Neutrophil (primary cell): Measurements from ENCODE around the gene SGCA.

ENCODE experiments used
- H3K27ac ChIP-seq: fragments of 200-600 bp; sonication (generic); 2 replicates; pipeline ENCODE4 v1.5.1; 2016; ENCODE audit warnings: mild to moderate bottlenecking, moderate library complexity
- H3K27me3 ChIP-seq: fragments of 200-600 bp; sonication (generic); 2 replicates; pipeline ENCODE4 v1.6.0; 2016; ENCODE audit warnings: mild to moderate bottlenecking
- H3K36me3 ChIP-seq: fragments of 200-600 bp; sonication (generic); 2 replicates; pipeline ENCODE4 v1.5.1; 2017
- H3K4me1 ChIP-seq, 2 experiments: fragments of 200-600 bp in 1 of 2; sonication (generic) in 1 of 2; 1 replicate in 1 of 2; 2 replicates in 1 of 2; pipeline versions ENCODE4 v1.5.1 to v1.6.1; 2013 to 2016; ENCODE audit warnings: low read depth in 1 of 2, low read length in 1 of 2, mild to moderate bottlenecking in 1 of 2, moderate library complexity in 1 of 2; ENCODE audit not compliant: control insufficient read depth in 1 of 2, insufficient read depth in 1 of 2
- H3K4me3 ChIP-seq, 2 experiments: fragments of 200-600 bp in 1 of 2; sonication (generic) in 1 of 2; 1 replicate in 1 of 2; 2 replicates in 1 of 2; pipeline ENCODE4 v1.5.1; 2013 to 2016; ENCODE audit warnings: low read depth in 1 of 2, low read length in 1 of 2, mild to moderate bottlenecking in 1 of 2, moderate library complexity in 1 of 2
- H3K9me3 ChIP-seq: fragments of 200-600 bp; sonication (generic); 2 replicates; pipeline ENCODE4 v1.5.1; 2016
- CTCF ChIP-seq: fragments of 200-600 bp; sonication (generic); IDR thresholded peaks from 2 replicates; pipeline ENCODE4 v1.5.1; 2016; ENCODE audit warnings: antibody characterized with exemption

SGCA gene

DNA sequence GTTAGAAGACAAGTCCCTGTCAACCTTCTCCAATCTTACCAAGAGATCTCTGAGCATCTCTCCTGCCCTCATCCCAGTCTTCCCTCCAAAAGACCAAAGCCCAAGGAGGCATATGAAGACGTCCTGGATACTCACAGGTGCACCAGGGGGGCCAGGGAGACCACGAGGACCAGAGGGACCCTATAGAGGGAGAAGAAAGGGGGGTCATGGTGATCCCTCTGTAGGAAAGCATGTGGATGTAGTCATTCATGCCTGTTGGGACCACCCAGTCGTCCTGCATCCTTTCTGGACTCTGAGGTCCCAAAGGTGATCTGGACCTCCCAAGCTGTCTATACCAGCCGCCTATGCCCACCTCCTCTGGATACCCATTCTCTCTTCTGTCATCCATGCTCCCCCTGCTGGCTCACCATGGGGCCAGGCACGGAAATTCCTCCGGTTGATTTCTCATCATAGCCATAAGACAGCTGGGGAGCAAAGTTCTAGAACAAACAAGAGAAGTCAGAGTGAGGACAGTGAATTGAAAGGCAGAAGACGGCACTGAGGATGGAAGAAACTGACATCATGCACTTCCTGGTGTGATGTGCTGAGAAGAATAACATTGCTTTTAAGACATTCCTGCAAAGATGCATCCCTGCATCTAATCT lies 32.3 kb downstream of the SGCA start:
- Histone ChIP-seq H3K9me3 (no peaks in the 10 kb centered on the region), H3K4me1 (peaks cover 17 to 22% of the 10 kb centered on the region in 2 experiments), H3K27me3 (peaks cover 47% of the 10 kb centered on the region), H3K27ac (no peak overlapping the region), H3K4me3 (no peak overlapping the region), H3K36me3 (no peaks in the 10 kb centered on the region)
- peak; percentile 22 for TF ChIP-seq CTCF

DNA sequence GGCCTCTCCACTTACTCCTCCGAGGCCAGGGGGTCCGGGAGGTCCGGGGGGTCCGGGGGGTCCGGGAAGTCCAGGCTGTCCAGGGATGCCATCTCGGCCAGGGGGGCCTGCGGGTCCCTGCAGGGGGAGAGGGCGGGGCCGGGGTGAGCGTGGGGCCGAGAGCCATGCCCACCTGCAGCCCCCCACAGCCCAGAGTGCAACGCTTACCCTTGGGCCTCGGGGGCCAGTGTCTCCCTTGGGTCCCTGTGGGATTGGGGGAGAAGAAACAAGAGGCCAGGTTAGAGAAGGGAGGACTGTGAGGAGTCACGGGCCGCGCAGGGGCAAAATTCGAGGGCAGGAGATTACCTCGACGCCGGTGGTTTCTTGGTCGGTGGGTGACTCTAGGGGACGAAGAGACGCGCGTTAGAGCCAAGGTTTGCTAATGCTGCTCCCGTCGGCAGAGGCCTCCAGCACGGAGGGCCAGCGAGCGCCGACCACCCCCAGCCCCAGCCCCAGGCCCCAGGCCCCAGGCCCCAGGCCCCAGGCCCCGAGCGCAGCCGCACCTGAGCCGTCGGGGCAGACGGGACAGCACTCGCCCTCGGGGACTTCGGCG lies 33.5 kb downstream of the SGCA start:
- H3K4me3 ChIP-seq, result peak overlapping the region; percentile 56 to 71
- H3K9me3 ChIP-seq, result no peaks in the 10 kb centered on the region
- H3K36me3 ChIP-seq, result no peaks in the 10 kb centered on the region
- H3K27me3 ChIP-seq, result peaks cover 58% of the 10 kb centered on the region
- H3K4me1 ChIP-seq, result peaks cover 17 to 22% of the 10 kb centered on the region in 2 experiments
- no peak for TF ChIP-seq CTCF
- H3K27ac ChIP-seq, result no peak overlapping the region

DNA sequence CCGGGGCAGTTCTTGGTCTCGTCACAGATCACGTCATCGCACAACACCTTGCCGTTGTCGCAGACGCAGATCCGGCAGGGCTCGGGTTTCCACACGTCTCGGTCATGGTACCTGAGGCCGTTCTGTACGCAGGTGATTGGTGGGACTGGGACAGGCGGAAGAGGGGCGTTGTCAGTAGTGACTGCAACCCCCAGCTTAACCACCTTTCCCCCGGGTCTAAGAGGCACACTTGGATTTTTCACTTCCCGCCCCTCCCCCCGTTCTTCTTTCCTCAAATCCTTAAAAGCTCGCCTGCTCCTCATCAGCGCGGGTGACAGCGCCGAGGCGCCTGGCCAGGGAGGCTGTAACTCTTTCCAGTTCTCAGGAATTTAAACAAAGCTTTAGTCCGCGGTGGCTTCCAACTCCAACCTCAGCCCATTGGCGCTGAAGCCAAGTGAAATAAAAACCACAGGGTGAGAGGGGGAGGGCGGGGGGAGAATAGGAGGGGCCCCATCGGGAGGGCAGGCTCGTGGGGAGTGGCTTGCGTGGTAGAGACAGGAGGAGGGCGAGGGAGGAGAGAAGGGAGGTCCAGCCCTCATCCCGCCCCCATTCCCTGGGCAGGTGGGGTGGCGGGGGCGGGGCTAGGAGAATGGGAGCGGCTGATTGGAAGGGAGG lies 34.1 kb downstream of the SGCA start:
- H3K4me3 ChIP-seq, result peak overlapping the region; percentile 56 to 71
- H3K36me3 ChIP-seq, result no peaks in the 10 kb centered on the region
- TF ChIP-seq CTCF, result no peak
- H3K27me3 ChIP-seq, result peaks cover 64% of the 10 kb centered on the region
- no peaks in the 10 kb centered on the region for H3K9me3 ChIP-seq
- peaks cover 17 to 22% of the 10 kb centered on the region in 2 experiments for H3K4me1 ChIP-seq
- no peak overlapping the region for H3K27ac ChIP-seq

GRCh38 chr17:50200457-50201275 lies 34.9 kb downstream of the SGCA start:
- Histone ChIP-seq H3K36me3 (no peaks in the 10 kb centered on the region), H3K4me3 (peak overlapping the region; percentile 56 to 71), H3K27ac (no peak overlapping the region), H3K4me1 (peaks cover 17 to 22% of the 10 kb centered on the region in 2 experiments), H3K9me3 (no peaks in the 10 kb centered on the region), H3K27me3 (peaks cover 72% of the 10 kb centered on the region)
- peak; percentile 99 for TF ChIP-seq CTCF

- Histone ChIP-seq H3K4me3 (peak within 1 kb of the TSS; percentile 56 to 71), H3K4me1 (peaks cover 17 to 22% of the 10 kb centered on the region in 2 experiments), H3K9me3 (no peaks in the 10 kb centered on the region), H3K27me3 (peaks cover 79% of the 10 kb centered on the region), H3K27ac (no peak within 1 kb of the TSS), H3K36me3 (no peaks in the 10 kb centered on the region)
- TF ChIP-seq CTCF, result no peak
Observed at GRCh38 chr17:50201276-50201854, 35.6 kb downstream of the SGCA start, which contains the start of gene COL1A1. COL1A1 (minus strand) TSS chr17:50201631; CDS start chr17:50201513, 118 bp downstream.
